Breast epithelium (tissue), 4 donors: ENCODE data around the gene PRKAB1. TPM values are rescaled to one million over a fixed set of nuclear protein-coding genes. Genes with fewer than 3 reads are reported as not detected.
A peak's percentile ranks its signal among the peaks of the same experiment; 100 is the strongest.

Source experiments
- DNase-seq, 2 donors: peaks; one replicate each; pipeline ENCODE4 v3.0.0-alpha.2; 2019; ENCODE audit warnings: low spot score in 2 of 2
- H3K27ac ChIP-seq, 2 donors: fragments of 200-600 bp; sonication (generic) in 1 of 2; one replicate each; pipeline ENCODE4 v1.5.1; 2016 to 2019; ENCODE audit warnings: mild to moderate bottlenecking in 1 of 2
- H3K27me3 ChIP-seq, 2 donors: fragments of 200-600 bp; sonication (generic) in 1 of 2; one replicate each; pipeline versions ENCODE4 v1.5.1 to v1.6.0; 2017 to 2019; ENCODE audit warnings: control low read depth in 1 of 2, mild to moderate bottlenecking in 1 of 2
- H3K36me3 ChIP-seq: fragments of 200-600 bp; one replicate; pipeline ENCODE4 v1.5.1; 2019
- H3K4me1 ChIP-seq, 2 donors: fragments of 200-600 bp; sonication (generic); one replicate each; pipeline ENCODE4 v1.5.1; 2016 to 2019; ENCODE audit warnings: control low read depth in 1 of 2
- H3K4me3 ChIP-seq, 3 donors: fragments of 200-600 bp; sonication (generic); 1 replicate in 2 of 3; 2 replicates in 1 of 3; pipeline ENCODE4 v1.5.1; 2016 to 2019; ENCODE audit warnings: mild to moderate bottlenecking in 3 of 3, moderate library complexity in 2 of 3
- H3K9me3 ChIP-seq, 2 donors: fragments of 200-600 bp; sonication (generic) in 1 of 2; one replicate each; pipeline ENCODE4 v1.5.1; 2016 to 2019; ENCODE audit warnings: control low read depth in 1 of 2
- CTCF ChIP-seq, 3 donors: fragments of 450-650 bp; IDR thresholded peaks; one replicate each; pipeline ENCODE4 v1.5.1; 2016 to 2017; ENCODE audit warnings: antibody characterized with exemption in 3 of 3, mild to moderate bottlenecking in 3 of 3, moderate library complexity in 3 of 3
- POLR2A ChIP-seq: fragments of 450-650 bp; IDR thresholded peaks from one replicate; pipeline ENCODE4 v1.6.1; 2016; ENCODE audit warnings: antibody characterized with exemption, mild to moderate bottlenecking, moderate library complexity
- POLR2AphosphoS5 ChIP-seq, 3 donors: sonication (generic); formaldehyde crosslinking; IDR thresholded peaks; one replicate each; pipeline ENCODE4 v1.6.1; 2017; ENCODE audit warnings: antibody characterized with exemption in 3 of 3
- intact Hi-C: fragments of 100-400 bp; cut with DNase I; formaldehyde crosslinking; loops from one replicate; pipeline ENCODE4 v1.15.1; 2023; ENCODE audit warnings: low total_unique reads
- total RNA-seq, 3 donors: library from RNA; depleted of rRNA; stranded (reverse); fragments of >200 nt; gene quantifications; one replicate each; pipeline ENCODE4 v1.1.0, GENCODE V29; 2016

PRKAB1 gene
- total RNA-seq, 3 donors from 2014 or later: 20.2 to 39.0 (median 31.9) TPM

- H3K36me3 ChIP-seq: no peaks in the 10 kb centered on the region
- TF ChIP-seq POLR2AphosphoS5 (IDR thresholded peaks at IDR 0.05) (no peak), POLR2A (no peak), CTCF (IDR thresholded peaks at IDR 0.05) (no peak)
- no peak overlapping the region for H3K27ac ChIP-seq
- intact Hi-C loops: no loop called here
- H3K4me3 ChIP-seq: no peak overlapping the region
- peaks cover 0 to 3% of the 10 kb centered on the region in 2 donors for H3K4me1 ChIP-seq
- no peaks in the 10 kb centered on the region for H3K27me3 ChIP-seq
- no peak for DNase-seq
- no peaks in the 10 kb centered on the region for H3K9me3 ChIP-seq
Observed at GRCh38 chr12:119665164-119665929, 2.6 kb upstream of the PRKAB1 start.

- H3K9me3 ChIP-seq: no peaks in the 10 kb centered on the region
- no peak for DNase-seq
- no peaks in the 10 kb centered on the region for H3K27me3 ChIP-seq
- TF ChIP-seq CTCF (IDR thresholded peaks at IDR 0.05) (no peak), POLR2A (no peak), POLR2AphosphoS5 (IDR thresholded peaks at IDR 0.05) (no peak)
- H3K36me3 ChIP-seq: no peaks in the 10 kb centered on the region
- intact Hi-C loops: no loop called here
- H3K4me3 ChIP-seq: no peak overlapping the region
- H3K4me1 ChIP-seq: peaks cover 0 to 3% of the 10 kb centered on the region in 2 donors
- no peak overlapping the region for H3K27ac ChIP-seq
Observed at GRCh38 chr12:119666226-119666795, 1.6 kb upstream of the PRKAB1 start.

- no peak for DNase-seq
- intact Hi-C loops: no loop called here
- Histone ChIP-seq H3K9me3 (no peaks in the 10 kb centered on the region), H3K27me3 (no peaks in the 10 kb centered on the region), H3K27ac (no peak overlapping the region), H3K4me3 (peak overlapping the region; percentile 78 to 85 (median 82)), H3K4me1 (peaks cover 0 to 3% of the 10 kb centered on the region in 2 donors), H3K36me3 (peaks cover under 1% of the 10 kb centered on the region)
- TF ChIP-seq POLR2A (no peak), CTCF (IDR thresholded peaks at IDR 0.05) (no peak), POLR2AphosphoS5 (IDR thresholded peaks at IDR 0.05) (no peak)
Observed at GRCh38 chr12:119666900-119667576, 895 bp upstream of the PRKAB1 start.

- H3K36me3 ChIP-seq: peaks cover 8% of the 10 kb centered on the region
- no peaks in the 10 kb centered on the region for H3K9me3 ChIP-seq
- H3K27me3 ChIP-seq: no peaks in the 10 kb centered on the region
- peak overlapping the region; percentile 78 to 85 (median 82) for H3K4me3 ChIP-seq
- peak overlapping the region; percentile 91 to 94 for H3K27ac ChIP-seq
- TF ChIP-seq POLR2A: no peak
- TF ChIP-seq POLR2AphosphoS5 (IDR thresholded peaks at IDR 0.05): no peak
- no peak for TF ChIP-seq CTCF (IDR thresholded peaks at IDR 0.05)
- intact Hi-C loops: no loop called here
- peaks cover 0 to 3% of the 10 kb centered on the region in 2 donors for H3K4me1 ChIP-seq
- no peak for DNase-seq
Observed at GRCh38 chr12:119668324-119668841, 450 bp downstream of the PRKAB1 start.
